Left lung (tissue), 10 donors: ENCODE data around the gene ZNF629. TPM values are rescaled to one million over a fixed set of nuclear protein-coding genes. Genes with fewer than 3 reads are reported as not detected.

Source experiments
- ATAC-seq: fragments of 200-7000 bp; cut with Tn5 transposase; one replicate; pipeline ENCODE4 v1.9.1; 2020; ENCODE audit warnings: moderate library complexity
- DNase-seq, 4 donors: peaks; one replicate each; pipeline ENCODE4 v3.0.0-alpha.2; 2013 to 2020
- H3K27ac ChIP-seq, 2 donors: fragments of 200-600 bp; sonication (generic) in 1 of 2; one replicate each; pipeline versions ENCODE4 v1.5.0 to v1.8.0; 2020 to 2021
- H3K27me3 ChIP-seq, 2 donors: fragments of 200-600 bp; sonication (generic) in 1 of 2; one replicate each; pipeline versions ENCODE4 v1.5.0 to v1.8.0; 2020 to 2021
- H3K36me3 ChIP-seq, 2 donors: fragments of 200-600 bp; sonication (generic) in 1 of 2; one replicate each; pipeline versions ENCODE4 v1.5.0 to v1.8.0; 2020 to 2021
- H3K4me1 ChIP-seq, 2 donors: fragments of 200-600 bp; one replicate each; pipeline ENCODE4 v1.8.0; 2021
- H3K4me3 ChIP-seq, 2 donors: fragments of 200-600 bp; sonication (generic) in 1 of 2; one replicate each; pipeline versions ENCODE4 v1.5.0 to v1.8.0; 2020 to 2021; ENCODE audit warnings: mild to moderate bottlenecking in 1 of 2
- H3K9me3 ChIP-seq, 2 donors: fragments of 200-600 bp; sonication (generic) in 1 of 2; one replicate each; pipeline versions ENCODE4 v1.5.0 to v1.8.0; 2020 to 2021
- intact Hi-C, 2 donors: fragments of 100-400 bp; cut with DNase I; formaldehyde crosslinking; loops; one replicate each; pipeline versions ENCODE4 v1.11.2 to v1.14.2; 2022
- polyA plus RNA-seq, 6 donors: library from polyadenylated mRNA; unstranded; fragments of 120-200 nt; gene quantifications; one replicate each; pipeline ENCODE4 v1.2.1, GENCODE V29; 2013; ENCODE audit not compliant: insufficient read length in 6 of 6
- total RNA-seq, 2 donors: library from RNA; stranded (reverse); fragmentation: NEBNext Ultra II Directional; extraction: Animal tissue kit (Norgen Biotek cat#: 25700); gene quantifications; one replicate each; pipeline ENCODE4 v1.2.1, GENCODE V29; 2021
- TF ChIP-seq, protein P1 (sequence below), 2 donors: fragments of 200-600 bp; sonication (generic) in 1 of 2; IDR thresholded peaks; one replicate each; pipeline versions ENCODE4 v1.5.0 to v1.8.0; 2021; ENCODE audit warnings: antibody characterized with exemption in 2 of 2
- donor health status: DM: no; HTN: yes; CAD: no.
- donor health status: DM: no; HTN: no; CAD: no.

The ZNF629 gene
- total and polyA plus RNA-seq, 8 donors, result 12.3 to 22.8 (median 19.0) TPM

DNA sequence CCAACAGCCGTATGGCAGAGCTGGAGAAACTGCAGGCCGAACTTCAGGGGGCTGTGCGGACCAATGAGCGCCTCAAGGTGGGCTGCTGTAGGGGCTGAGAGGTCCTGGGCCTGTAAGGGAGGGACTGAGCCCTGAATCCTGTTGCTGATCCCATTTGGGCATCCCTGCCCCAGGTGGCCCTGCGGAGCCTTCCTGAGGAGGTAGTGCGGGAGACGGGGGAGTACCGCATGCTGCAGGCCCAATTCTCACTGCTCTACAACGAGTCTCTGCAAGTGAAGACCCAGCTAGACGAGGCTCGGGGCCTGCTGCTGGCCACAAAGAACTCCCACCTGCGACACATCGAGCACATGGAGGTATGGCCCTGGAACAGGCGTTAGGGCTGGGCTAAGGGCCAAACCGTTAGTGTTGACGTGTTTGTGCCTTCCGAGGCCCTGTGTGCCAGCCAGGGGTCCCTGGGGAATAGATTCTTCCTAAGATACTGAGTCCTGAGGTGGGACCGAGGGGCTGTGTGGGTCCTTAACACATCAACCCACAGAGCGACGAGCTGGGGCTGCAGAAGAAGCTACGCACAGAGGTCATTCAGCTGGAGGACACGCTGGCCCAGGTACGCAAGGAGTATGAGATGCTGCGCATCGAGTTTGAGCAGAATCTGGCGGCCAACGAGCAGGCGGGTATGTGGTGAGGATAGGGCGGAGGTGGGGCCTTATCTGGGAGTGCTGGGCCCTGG is 20.6 kb downstream of the ZNF629 start:
- H3K27ac ChIP-seq, result no peak overlapping the region
- H3K27me3 ChIP-seq, result no peaks in the 10 kb centered on the region
- TF ChIP-seq, protein P1, sequence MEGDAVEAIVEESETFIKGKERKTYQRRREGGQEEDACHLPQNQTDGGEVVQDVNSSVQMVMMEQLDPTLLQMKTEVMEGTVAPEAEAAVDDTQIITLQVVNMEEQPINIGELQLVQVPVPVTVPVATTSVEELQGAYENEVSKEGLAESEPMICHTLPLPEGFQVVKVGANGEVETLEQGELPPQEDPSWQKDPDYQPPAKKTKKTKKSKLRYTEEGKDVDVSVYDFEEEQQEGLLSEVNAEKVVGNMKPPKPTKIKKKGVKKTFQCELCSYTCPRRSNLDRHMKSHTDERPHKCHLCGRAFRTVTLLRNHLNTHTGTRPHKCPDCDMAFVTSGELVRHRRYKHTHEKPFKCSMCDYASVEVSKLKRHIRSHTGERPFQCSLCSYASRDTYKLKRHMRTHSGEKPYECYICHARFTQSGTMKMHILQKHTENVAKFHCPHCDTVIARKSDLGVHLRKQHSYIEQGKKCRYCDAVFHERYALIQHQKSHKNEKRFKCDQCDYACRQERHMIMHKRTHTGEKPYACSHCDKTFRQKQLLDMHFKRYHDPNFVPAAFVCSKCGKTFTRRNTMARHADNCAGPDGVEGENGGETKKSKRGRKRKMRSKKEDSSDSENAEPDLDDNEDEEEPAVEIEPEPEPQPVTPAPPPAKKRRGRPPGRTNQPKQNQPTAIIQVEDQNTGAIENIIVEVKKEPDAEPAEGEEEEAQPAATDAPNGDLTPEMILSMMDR (IDR thresholded peaks at IDR 0.05), result no peak
- H3K36me3 ChIP-seq, result peaks cover 0 to 83% of the 10 kb centered on the region in 2 donors
- peak in 2 of 4 donors; percentile 20 to 34 for DNase-seq
- peaks cover 13 to 22% of the 10 kb centered on the region in 2 donors for H3K4me1 ChIP-seq
- no peak overlapping the region for H3K4me3 ChIP-seq
- no peaks in the 10 kb centered on the region for H3K9me3 ChIP-seq
- ATAC-seq, result no peak
- intact Hi-C loops, result no loop called here

DNA sequence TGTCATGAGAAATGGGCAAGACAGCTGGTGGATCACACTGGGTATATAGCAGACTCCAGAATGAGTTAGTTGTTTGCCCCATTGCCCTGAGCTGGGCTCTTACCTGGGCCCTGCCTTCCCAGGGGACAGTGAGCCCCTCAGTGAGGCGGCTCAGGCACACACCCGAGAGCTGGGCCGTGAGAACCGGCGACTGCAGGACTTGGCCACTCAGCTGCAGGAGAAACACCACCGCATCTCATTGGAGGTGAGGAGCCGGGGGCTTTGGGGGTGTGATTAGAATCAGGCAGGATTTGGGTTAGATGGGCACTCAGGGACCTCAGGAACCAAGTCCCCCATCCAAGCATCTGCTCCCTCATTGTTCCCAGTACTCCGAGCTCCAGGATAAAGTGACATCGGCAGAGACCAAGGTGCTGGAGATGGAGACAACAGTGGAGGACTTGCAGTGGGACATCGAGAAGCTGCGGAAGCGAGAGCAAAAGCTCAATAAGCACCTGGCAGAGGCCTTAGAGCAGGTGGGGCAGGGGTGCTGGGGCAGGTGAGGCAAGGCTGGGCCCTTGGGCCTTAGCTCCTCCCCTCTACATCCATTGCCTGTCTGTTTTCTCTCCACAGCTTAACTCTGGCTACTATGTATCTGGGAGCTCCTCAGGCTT is 22.1 kb downstream of the ZNF629 start:
- no peaks in the 10 kb centered on the region for H3K27me3 ChIP-seq
- no peak overlapping the region for H3K4me3 ChIP-seq
- TF ChIP-seq, protein P1 (IDR thresholded peaks at IDR 0.05), result no peak
- H3K4me1 ChIP-seq, result peaks cover 21 to 36% of the 10 kb centered on the region in 2 donors
- peaks cover 0 to 69% of the 10 kb centered on the region in 2 donors for H3K36me3 ChIP-seq
- no peak overlapping the region for H3K27ac ChIP-seq
- intact Hi-C loops, result no loop called here
- no peaks in the 10 kb centered on the region for H3K9me3 ChIP-seq
- peak in 2 of 4 donors; percentile 13 to 39 for DNase-seq
- ATAC-seq, result no peak

DNA sequence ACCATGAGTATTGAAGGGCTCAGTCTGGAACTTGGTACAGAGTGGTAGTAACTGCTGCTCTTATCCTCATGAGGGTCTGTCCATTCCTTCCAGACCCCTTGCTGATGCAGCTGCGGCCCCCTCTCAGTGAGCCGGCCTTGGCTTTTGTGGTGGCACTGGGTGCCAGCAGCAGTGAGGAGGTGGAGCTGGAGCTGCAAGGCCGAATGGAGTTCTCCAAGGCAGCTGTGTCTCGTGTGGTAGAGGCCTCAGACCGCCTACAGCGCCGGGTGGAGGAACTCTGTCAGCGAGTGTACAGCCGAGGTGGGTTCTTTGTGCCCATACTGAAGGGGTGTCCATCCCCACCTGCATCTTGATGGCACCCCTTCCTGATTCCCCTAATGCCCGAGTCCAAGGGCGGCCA is 22.9 kb downstream of the ZNF629 start:
- H3K9me3 ChIP-seq, result no peaks in the 10 kb centered on the region
- no peak overlapping the region for H3K27ac ChIP-seq
- DNase-seq (peak in 1 of 4 donors; percentile 51), ATAC-seq (no peak)
- H3K4me3 ChIP-seq, result no peak overlapping the region
- peaks cover 21 to 44% of the 10 kb centered on the region in 2 donors for H3K4me1 ChIP-seq
- intact Hi-C loops, result no loop called here
- no peaks in the 10 kb centered on the region for H3K27me3 ChIP-seq
- peaks cover 0 to 65% of the 10 kb centered on the region in 2 donors for H3K36me3 ChIP-seq
- TF ChIP-seq, protein P1 (IDR thresholded peaks at IDR 0.05), result no peak

DNA sequence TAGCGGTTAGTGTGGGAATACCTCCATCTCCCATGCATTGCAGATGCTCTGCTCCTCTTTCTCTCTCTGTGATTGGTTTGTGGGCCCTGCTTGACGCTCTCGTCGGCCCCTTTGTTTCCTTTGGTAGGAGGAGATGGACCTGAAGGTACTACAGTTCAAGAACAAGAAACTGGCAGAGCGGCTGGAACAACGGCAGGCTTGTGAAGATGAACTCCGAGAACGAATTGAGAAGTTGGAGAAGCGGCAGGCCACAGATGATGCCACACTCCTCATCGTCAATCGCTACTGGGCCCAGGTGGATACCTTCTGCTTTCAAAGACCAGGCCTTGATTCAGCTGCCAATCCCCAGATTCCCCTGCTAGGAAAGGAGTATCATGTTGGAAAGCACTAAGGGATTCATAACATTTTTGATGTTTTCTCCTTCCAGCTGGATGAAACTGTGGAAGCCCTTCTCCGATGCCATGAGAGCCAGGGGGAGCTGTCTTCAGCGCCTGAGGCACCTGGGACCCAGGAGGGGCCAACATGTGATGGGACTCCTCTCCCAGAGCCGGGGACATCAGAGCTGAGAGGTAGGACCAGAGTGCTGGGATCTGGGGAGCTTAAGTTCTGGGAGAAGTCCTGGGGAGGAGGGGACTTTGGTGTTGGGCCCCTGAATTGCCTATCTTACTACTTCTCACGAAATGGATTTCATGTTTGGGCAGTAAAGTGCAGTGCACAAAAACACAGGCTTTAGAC is 23.8 kb downstream of the ZNF629 start:
- ATAC-seq, result no peak
- H3K36me3 ChIP-seq, result peaks cover 0 to 65% of the 10 kb centered on the region in 2 donors
- TF ChIP-seq, protein P1 (IDR thresholded peaks at IDR 0.05), result no peak
- DNase-seq, result peak in 1 of 4 donors; percentile 28
- H3K4me3 ChIP-seq, result peak overlapping the region; percentile 91 to 96
- intact Hi-C loops, result no loop called here
- no peaks in the 10 kb centered on the region for H3K9me3 ChIP-seq
- H3K27ac ChIP-seq, result peak overlapping the region in 1 of 2 donors; percentile 91
- H3K27me3 ChIP-seq, result no peaks in the 10 kb centered on the region
- peaks cover 21 to 53% of the 10 kb centered on the region in 2 donors for H3K4me1 ChIP-seq
